Osteoblast (primary cell): ENCODE measurements around the gene UQCC5. TPM values are rescaled to one million over a fixed set of nuclear protein-coding genes. Genes with fewer than 3 reads are reported as not detected.

Source experiments
- DNase-seq: peaks from one replicate; pipeline ENCODE4 v3.0.0; 2011; ENCODE audit warnings: low spot score, mixed read lengths; ENCODE audit not compliant: insufficient read length; ENCODE audit errors: missing footprints
- H2AFZ ChIP-seq: 2 replicates; pipeline ENCODE4 v1.6.0; 2011; ENCODE audit warnings: mild to moderate bottlenecking, low read length
- H3K27ac ChIP-seq: 2 replicates; pipeline ENCODE4 v1.5.1; 2011; ENCODE audit warnings: mild to moderate bottlenecking, low read depth, low read length, moderate library complexity
- H3K27me3 ChIP-seq: 2 replicates; pipeline ENCODE4 v1.6.0; 2012; ENCODE audit warnings: mild to moderate bottlenecking, control low read depth, inconsistent platforms, low read length, moderate library complexity; ENCODE audit not compliant: insufficient read depth
- H3K36me3 ChIP-seq: 2 replicates; pipeline ENCODE4 v1.5.1; 2011; ENCODE audit warnings: mild to moderate bottlenecking, low read length, control low read depth, moderate library complexity; ENCODE audit not compliant: insufficient read depth
- H3K4me1 ChIP-seq: 2 replicates; pipeline ENCODE4 v1.5.1; 2011; ENCODE audit warnings: mild to moderate bottlenecking, low read length, control low read depth, moderate library complexity; ENCODE audit not compliant: insufficient read depth
- H3K4me2 ChIP-seq: 2 replicates; pipeline ENCODE4 v1.6.0; 2011; ENCODE audit warnings: mild to moderate bottlenecking, low read length; ENCODE audit not compliant: insufficient read depth
- H3K4me3 ChIP-seq: fragments of 200-600 bp; sonication (generic); 3 replicates; pipeline ENCODE4 v1.5.1; 2012; ENCODE audit warnings: mild to moderate bottlenecking, low read length, inconsistent platforms; ENCODE audit not compliant: insufficient read depth
- H3K79me2 ChIP-seq: 2 replicates; pipeline ENCODE4 v1.6.0; 2012; ENCODE audit warnings: mild to moderate bottlenecking, low read length, control low read depth, inconsistent platforms; ENCODE audit not compliant: insufficient read depth
- H3K9me3 ChIP-seq: 2 replicates; pipeline ENCODE4 v1.5.1; 2011; ENCODE audit warnings: low read depth, low read length, control low read depth
- H4K20me1 ChIP-seq: 2 replicates; pipeline ENCODE4 v1.6.0; 2012; ENCODE audit warnings: mild to moderate bottlenecking, low read length, control low read depth; ENCODE audit not compliant: insufficient read depth
- CTCF ChIP-seq: IDR thresholded peaks from 2 replicates; pipeline ENCODE4 v1.5.1; 2011; ENCODE audit warnings: mild to moderate bottlenecking, low read depth, low read length, moderate library complexity; ENCODE audit errors: extremely low read depth
- total RNA-seq: library from RNA; depleted of rRNA; stranded (reverse); fragments of >200 nt; gene quantifications from 2 replicates; pipeline ENCODE4 v1.2.3, GENCODE V29; 2012

UQCC5 gene
- total RNA-seq, 1 donor: 8.3 TPM

- Histone ChIP-seq H3K4me1 (peaks cover 18% of the 10 kb centered on the region), H3K79me2 (no peaks in the 10 kb centered on the region), H2AFZ (no peak overlapping the region), H3K9me3 (no peaks in the 10 kb centered on the region), H3K27me3 (no peaks in the 10 kb centered on the region), H3K4me2 (no peak overlapping the region), H4K20me1 (no peaks in the 10 kb centered on the region), H3K4me3 (no peak overlapping the region), H3K27ac (no peak overlapping the region), H3K36me3 (no peaks in the 10 kb centered on the region)
- no peak for DNase-seq
- no peak for TF ChIP-seq CTCF
These were observed 33.5 kb upstream of the UQCC5 start for GRCh38 chr3:52502808-52503350.

GRCh38 chr3:52503788-52504424, 32.5 kb upstream of the UQCC5 start:
- Histone ChIP-seq H3K9me3 (no peaks in the 10 kb centered on the region), H3K4me2 (no peak overlapping the region), H3K4me1 (peaks cover 8% of the 10 kb centered on the region), H2AFZ (no peak overlapping the region), H4K20me1 (no peaks in the 10 kb centered on the region), H3K79me2 (no peaks in the 10 kb centered on the region), H3K27me3 (no peaks in the 10 kb centered on the region), H3K27ac (no peak overlapping the region), H3K36me3 (no peaks in the 10 kb centered on the region), H3K4me3 (no peak overlapping the region)
- DNase-seq: no peak
- no peak for TF ChIP-seq CTCF

- no peak overlapping the region for H3K4me3 ChIP-seq
- H4K20me1 ChIP-seq: no peaks in the 10 kb centered on the region
- H2AFZ ChIP-seq: no peak overlapping the region
- no peak for DNase-seq
- no peaks in the 10 kb centered on the region for H3K79me2 ChIP-seq
- no peaks in the 10 kb centered on the region for H3K9me3 ChIP-seq
- H3K4me1 ChIP-seq: peaks cover 3% of the 10 kb centered on the region
- no peak overlapping the region for H3K4me2 ChIP-seq
- H3K27ac ChIP-seq: no peak overlapping the region
- H3K36me3 ChIP-seq: no peaks in the 10 kb centered on the region
- H3K27me3 ChIP-seq: no peaks in the 10 kb centered on the region
- no peak for TF ChIP-seq CTCF
These were observed 31.4 kb upstream of the UQCC5 start for GRCh38 chr3:52504977-52505376.

- no peak overlapping the region for H3K27ac ChIP-seq
- H4K20me1 ChIP-seq: no peaks in the 10 kb centered on the region
- DNase-seq: no peak
- peaks cover 3% of the 10 kb centered on the region for H3K4me1 ChIP-seq
- H3K4me3 ChIP-seq: no peak overlapping the region
- no peaks in the 10 kb centered on the region for H3K79me2 ChIP-seq
- no peaks in the 10 kb centered on the region for H3K9me3 ChIP-seq
- H3K27me3 ChIP-seq: no peaks in the 10 kb centered on the region
- TF ChIP-seq CTCF: no peak
- no peak overlapping the region for H3K4me2 ChIP-seq
- H2AFZ ChIP-seq: no peak overlapping the region
- H3K36me3 ChIP-seq: no peaks in the 10 kb centered on the region
These were observed 30.0 kb upstream of the UQCC5 start for GRCh38 chr3:52506266-52506966.
